Measurements from ENCODE around the gene SCRN1. TPM values are rescaled to one million over a fixed set of nuclear protein-coding genes. Genes with fewer than 3 reads are reported as not detected.

Gene SCRN1
- total RNA-seq, 1 donor from 2014 or later = 106 TPM

Other genes with a start within 250 kb of the SCRN1 start
- not detected in 2 replicates for gene WIPF3, start 183.3 kb downstream of the SCRN1 start, total RNA-seq
- gene FKBP14, start 36.9 kb upstream of the SCRN1 start, total RNA-seq = 34.6 and 35.9 TPM in 2 replicates
- 19.5 and 23.1 TPM in 2 replicates for gene PLEKHA8, start 38.6 kb upstream of the SCRN1 start, total RNA-seq
- gene MTURN, start 145.2 kb upstream of the SCRN1 start, total RNA-seq = 19.0 and 19.3 TPM in 2 replicates